GM21619 (cell line): Measurements from ENCODE around the gene GAREM2.

Experiments used
- ATAC-seq: cut with Tn5 transposase; IDR thresholded peaks from one replicate; pipeline ENCODE4 v1.9.1; 2021; ENCODE audit not compliant: unreplicated experiment

Gene GAREM2

DNA sequence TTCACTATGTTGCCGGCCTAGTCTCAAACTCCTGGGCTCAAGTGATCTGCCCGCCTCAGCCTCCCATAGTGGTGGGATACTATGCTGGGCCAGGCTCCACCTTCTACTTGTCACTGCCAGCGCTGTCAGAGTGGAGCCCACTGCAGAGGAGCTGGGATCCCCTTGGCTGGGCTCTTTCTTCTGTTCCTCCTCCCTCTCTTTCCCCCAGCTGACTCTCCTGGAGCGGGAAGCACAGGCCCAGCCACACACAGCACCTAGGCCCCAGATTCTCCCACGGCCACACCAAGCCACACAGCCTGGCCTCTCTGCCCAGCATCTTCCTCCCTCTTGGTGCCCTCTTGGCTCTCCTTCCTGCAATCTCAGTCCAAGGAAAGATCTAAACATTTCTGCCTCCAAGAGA, 3.7 kb upstream of the GAREM2 start:
- ATAC-seq: no peak

DNA sequence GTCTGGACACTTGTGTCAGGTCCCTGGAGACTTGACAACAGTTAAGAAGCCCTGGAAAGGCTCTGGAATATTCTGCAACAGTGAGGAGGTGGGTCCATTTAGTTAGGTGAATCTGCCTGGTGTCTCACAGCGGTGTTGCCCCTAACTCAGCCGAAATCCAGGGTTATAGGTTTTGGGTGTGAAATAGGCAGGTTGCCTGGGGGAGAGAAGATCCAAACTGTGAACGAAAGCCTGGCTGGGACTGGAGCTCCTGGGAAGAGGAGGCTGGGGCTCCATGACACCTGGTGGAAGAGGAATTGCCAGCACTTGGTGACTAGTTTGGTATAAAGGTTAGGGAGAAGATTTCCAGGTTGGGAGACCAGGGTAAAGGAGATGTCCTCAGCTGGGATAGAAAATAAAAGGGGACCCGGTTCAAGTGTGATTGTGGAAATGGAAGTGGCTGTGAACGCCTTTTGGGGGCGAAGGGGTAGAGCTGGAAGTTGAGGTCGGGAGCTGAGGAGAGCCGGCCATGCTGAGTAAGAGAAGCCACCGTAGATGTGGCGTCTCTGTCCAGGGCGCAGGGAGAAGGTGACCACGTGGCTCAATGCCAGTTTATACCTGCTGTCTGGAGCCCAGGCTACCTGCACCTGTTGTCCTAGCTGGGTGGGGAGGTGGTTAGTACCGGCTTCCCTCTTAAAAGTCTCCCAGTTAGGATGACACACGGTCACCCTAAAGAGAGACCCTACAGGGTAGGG, 3.0 kb upstream of the GAREM2 start:
- ATAC-seq: no peak

DNA sequence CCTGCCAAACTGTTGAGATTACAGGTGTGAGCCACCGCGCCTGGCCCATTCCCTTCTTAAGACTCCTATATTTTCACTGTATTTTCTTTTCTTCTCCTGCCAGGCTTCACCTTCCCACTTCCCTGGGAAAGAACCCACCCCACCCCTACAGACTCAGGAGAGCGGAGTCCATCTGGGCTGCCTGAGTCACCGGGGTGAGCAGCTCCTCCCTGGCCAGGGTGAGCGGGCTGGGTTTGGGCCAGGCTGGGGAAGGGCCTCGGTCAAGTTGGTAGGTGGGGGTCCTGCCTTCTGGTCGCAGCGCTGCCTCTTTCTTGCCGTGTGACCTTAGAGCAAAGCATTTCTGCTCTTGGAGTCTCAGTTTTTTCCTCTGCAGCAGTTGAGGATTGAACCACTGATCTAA, 2.1 kb upstream of the GAREM2 start:
- ATAC-seq: no peak

DNA sequence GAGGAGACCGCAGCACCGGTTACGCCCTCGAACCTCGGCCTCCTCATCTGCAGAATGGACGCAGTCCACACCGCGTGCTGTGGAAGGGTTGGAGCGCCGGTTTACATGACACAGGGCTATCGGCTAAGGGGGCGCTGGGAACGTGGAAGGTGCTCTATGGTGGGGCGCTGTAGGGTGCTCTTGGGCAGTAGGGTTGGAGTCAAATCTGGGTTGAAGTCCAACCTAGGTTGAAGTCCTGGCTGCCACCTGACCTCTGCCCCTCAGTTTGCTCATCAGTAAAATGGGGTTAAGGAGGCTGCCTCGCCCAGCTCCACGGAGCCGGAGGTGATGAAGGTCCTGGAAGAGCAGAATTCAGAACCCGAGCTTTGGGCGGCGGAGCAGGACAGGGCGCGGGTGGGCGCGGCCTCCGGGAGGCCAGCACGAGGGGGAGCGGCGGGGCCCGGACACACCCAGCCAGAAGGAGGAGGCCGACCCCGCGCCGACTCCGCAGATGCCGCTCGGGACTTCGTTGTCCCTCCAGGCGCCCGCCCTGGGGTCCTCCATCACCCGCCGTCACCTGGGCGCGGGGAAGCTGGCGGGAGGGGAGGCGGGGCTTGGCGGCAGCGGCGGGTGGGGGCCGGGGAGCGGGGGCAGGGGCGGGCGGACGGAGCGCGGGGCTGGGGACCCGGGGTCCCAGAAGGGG, 558 bp upstream of the GAREM2 start:
- no peak for ATAC-seq

DNA sequence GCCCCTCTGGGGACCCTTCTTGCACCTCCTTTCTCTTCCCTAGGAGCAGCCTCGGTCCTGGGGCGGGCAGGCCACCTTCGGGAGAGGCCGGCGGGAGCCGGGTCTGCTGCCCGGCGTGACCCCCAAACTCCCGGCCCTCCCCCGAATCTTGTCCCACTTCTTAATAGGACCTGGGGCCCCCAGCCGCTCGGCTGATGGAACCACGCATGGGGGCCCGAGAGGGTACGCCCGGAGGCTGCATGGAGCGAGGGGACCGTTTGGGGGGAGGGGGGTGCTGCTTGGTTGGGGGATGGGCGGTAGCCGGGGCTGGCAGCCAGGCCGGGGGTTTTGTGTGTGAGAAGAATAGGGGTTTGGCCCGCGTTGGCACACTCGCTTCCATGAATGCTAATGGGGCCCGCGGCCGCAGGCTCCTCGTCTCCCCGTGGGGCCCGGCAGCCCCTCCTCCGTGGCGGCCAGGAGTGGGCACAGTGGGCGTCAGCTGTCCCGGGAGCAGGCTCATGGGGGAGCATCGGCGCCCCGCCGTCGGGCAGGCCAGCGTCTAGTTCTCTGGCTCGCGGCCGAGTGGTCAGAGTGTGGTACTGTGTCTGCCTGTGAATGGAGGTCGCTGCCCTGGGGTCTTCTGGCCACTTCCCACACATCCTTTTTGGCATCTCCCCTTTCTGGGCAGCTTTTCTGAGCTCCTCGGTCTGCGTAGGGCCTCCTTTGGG, 1.0 kb downstream of the GAREM2 start:
- no peak for ATAC-seq

DNA sequence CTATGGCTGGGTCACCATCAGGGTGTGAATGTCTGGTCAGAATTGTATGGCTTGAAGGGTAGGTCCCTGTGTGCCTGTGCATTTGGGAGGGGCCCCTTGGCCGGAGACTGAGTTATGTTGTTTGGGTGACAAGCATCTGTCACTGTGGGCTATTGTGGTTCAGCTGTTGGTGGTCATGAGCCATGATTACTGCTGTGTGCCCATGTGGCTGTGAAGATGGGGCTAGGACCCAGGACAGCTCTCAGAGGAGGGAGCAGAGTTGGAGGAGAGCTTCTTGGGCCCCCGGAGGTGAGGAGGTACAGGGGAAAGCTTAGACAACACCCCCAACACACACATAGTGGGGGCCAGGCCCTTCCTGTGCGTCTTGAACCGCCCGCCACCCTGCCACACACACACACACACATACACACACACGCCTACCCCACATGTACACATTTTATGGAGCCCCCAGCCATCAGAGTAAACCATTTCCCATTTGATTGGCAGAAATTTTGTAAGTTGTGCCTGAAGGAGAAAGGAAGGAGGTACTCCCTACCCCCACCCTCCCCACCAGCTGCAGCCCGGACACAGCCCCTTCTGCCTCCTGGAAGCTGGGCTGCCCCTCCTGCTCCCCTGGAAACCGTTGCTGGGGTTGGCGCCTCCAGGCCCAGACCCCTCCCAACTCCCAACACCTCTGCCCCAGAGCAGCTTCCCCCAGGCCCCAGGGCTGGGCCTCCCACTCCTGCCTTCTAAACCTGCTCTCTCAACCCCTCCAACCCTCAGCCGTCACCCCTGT, 2.0 kb downstream of the GAREM2 start:
- no peak for ATAC-seq

DNA sequence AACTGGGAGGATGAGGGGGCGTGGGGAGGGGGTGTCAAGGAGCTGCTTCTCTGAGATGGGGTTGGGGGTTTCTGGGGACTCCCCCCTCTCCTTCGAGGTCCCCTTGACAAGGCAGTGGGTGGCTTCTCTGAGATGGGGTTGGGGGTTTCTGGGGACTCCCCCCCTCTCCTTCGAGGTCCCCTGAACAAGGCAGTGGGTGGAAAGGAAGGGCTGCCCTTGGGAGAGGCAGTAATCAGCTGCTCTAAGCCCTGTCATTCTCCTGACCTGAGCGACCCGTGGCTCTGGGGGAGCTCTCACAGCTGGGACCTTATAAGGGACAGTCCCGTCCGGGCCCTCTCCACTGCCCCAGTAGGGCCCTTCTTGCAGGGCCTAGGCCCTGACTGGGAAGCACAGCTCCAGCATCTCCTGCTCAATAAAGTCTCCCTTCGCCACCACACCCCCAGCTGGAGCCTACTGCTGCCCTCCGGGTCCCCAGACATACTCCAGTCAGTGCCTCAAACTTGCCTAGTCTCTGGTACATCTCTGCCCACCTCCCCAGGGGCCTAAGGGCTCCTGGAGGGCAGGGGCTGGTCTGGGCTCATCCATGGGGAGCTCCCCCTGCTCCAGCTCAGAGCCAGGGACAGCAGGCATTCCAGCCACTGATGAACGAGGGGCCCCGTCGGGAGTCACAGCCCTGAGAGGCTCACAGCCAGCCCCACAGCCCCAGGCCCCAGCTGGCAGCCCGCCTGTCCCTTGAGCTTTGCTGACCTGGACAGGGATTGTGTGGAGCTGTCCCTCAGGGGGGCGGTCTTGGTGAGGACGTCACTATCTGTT, 2.8 kb downstream of the GAREM2 start:
- no peak for ATAC-seq

DNA sequence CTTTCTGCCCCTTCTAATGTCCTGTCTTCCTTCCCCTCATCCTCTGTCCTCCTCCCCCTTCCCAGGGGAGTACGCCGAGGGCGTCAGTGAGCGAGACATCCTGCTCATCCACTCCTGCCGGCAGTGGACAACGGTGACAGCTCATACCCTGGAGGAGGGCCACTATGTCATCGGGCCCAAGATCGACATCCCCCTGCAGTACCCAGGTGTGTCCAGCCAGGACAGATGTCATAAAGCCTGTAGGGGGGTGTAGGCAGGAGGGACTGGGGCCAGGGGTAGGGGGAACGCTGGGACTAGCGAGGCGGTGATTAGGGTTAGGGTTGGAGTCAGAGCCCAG, 3.4 kb downstream of the GAREM2 start:
- no peak for ATAC-seq

DNA sequence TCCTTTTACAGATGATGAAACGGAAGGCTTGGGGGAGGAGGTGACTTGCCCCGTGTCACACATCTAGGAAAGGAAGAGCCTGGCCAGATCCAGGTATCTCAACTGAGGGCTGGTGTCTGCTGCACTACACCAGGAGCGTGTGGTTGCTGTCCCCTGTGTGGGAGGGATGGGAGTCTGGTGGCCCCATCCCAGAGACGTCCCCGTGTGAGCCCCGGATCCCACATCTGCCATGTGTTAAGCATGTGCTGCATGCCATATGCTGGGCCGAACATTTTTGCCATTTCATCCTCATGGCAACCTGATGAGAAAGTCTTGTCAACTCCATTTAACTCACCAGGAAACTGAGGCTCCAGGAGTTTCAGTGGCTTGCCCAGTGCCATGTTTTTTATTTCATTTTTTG, 4.2 kb downstream of the GAREM2 start:
- ATAC-seq: no peak

DNA sequence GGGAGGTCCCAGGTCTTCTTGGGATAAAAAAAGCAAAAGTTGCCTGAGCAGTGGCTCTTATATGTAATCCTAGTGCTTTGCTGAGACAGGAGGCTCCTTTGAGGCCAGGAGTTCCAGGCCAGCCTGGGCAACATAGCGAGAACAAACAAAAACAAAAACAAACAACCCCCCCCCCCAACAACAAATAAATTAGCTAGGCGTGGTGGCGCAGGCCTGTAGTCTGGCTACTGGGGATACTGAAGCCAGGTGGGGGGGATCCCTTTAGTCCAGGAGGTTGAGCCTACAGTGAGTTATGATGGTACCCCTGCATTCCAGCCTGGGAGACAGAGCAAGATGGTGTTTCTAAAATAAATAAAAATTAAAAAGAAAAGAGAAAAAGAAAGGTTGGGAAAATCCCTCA, 5.4 kb downstream of the GAREM2 start:
- ATAC-seq: no peak

DNA sequence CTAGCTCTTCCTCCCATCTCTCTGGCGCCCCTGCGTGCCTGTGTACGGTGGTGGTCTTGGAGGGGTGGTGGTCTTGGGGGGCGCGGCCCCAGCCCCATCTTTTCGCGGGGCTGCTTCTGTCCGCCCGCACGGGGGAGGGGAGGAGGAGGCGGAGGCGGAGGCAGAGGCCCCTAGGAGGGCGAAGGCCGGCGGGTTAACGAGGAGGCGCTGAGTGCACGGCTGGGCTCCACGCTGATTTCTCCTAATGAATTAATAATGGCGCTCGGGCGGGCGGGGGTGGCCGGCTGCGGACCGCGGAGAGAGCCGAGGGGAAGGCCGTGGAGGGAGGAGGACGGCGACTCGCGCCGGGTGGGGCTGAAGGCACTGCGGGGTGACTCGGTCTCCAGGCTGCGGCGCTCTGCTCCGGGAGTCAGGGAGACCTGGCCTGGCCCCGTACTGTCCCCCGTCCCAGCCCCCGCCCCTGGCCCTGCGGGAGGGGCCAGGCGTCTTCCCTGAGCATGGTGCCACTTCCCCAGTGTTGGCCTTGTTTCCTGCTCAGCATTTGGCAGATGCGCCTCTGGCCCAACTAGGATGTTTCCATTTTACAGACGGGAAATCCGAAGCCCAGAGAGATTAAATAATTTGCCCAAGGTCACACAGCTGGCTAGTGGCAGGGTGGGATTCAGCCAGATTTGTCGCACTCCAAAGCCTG, 6.0 kb downstream of the GAREM2 start:
- ATAC-seq: no peak

DNA sequence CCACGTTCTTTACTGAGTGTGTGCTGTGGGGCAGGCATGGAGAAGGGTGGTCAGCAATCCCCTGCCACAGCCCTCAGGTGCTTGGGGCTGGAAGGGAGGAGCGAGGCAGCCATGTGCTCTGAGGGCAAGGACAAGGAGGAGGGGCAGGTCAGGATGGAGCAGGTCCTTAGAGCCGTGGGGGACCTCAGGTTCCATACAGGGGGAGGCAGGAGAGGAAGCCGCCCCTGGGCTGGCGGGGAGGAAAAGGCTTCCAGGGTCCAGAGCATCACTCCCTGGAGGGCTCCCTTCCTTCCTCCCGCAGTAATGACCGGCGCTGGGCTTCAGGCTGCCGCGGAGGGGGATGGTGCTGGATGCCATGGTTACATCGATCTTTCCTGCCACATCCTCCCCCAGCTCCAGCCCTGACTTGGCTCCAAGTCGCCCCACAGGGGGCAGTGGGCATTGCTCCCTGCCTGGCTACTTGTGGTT, 6.6 kb downstream of the GAREM2 start:
- no peak for ATAC-seq

DNA sequence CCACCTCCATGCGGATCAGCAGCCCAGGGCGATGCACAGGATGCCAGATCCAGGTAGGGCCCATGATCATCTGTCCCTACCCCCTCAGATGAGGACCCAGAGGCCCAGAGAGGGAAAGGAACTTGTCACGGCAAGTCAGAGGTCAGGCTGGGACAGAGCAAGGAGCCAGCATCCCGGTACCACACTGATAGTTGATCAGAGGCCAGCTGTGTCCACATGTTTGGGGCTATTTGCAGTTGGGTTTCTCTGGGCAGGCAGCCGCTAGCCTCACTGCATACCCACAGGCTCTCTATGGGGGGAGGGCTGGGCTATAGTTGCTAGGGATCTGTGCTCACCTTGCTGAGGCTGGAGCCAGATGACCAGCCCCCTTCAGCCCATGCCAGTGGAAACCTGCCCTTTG, 9.6 kb downstream of the GAREM2 start:
- no peak for ATAC-seq

DNA sequence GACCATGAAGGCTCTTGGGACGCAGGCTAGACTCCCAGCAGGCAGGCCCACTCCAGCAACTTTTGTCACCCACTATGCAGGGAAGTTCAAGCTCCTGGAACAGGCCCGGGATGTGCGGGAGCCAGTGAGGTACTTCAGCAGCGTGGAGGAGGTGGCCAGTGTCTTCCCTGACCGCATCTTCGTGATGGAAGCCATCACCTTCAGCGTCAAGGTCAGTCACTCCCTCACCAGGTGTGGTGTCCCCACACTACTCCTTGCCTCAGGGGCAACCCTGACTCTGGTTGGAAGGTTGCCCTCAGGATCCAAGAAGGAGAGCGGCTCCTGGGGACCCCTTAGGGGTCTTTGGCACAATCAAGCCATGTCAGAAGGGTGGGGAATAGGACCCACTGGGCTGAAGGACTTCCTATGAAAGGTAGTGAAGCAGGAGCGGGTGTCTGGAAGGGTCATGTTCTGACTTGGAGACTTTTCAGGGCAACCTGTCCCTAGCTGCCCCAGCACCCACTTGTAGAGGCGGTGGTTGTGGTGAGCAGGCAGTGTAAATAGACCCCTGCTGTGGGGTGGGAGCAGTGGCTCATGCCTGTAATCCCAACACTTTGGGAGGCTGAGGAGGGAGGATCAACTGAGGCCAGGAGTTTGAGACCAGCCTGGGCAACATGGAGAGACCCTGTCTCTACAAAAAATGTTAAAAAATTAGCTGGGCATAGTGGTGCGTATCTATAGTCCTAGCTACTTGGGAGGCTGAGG, 10.2 kb downstream of the GAREM2 start:
- no peak for ATAC-seq

DNA sequence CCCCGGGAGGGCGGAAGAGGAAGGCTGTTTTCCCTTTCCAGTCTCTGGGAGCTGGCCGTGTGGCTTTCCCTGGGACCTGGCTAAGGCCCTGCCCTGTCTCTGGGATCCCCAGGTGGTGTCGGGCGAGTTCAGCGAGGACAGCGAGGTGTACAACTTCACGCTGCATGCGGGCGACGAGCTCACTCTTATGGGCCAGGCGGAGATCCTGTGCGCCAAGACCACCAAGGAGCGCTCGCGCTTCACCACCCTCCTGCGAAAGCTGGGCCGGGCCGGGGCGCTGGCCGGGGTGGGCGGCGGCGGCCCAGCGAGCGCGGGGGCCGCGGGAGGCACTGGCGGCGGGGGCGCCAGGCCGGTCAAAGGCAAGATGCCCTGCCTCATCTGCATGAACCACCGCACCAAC, 11.2 kb downstream of the GAREM2 start:
- ATAC-seq: peak; percentile 1

DNA sequence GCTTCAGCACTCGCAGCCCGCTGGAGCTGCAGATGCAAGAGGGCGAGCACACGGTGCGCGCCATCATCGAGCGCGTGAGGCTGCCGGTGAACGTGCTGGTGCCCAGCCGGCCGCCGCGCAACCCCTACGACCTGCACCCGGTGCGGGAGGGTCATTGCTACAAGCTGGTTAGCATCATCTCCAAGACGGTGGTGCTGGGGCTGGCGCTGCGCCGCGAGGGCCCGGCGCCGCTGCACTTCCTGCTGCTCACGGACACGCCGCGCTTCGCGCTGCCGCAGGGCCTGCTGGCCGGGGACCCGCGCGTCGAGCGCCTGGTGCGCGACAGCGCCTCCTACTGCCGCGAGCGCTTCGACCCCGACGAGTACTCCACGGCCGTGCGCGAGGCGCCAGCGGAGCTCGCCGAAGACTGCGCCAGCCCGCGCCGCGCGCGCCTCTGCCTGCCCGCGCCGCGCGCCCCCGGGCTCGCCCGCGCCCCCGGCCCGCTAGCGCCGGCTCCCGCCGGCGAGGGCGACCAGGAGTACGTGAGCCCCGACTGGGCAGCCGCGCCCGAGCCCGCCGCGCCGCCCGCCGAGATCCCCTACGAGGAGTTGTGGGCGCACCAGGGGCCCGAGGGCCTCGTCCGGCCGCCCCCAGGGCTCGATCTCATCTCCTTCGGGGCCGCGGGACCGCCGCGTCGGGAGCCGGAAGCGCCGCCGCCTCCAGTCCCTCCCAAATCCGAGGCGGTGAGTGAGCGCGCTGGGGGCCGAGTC, 11.8 kb downstream of the GAREM2 start:
- peak; percentile 83 for ATAC-seq

DNA sequence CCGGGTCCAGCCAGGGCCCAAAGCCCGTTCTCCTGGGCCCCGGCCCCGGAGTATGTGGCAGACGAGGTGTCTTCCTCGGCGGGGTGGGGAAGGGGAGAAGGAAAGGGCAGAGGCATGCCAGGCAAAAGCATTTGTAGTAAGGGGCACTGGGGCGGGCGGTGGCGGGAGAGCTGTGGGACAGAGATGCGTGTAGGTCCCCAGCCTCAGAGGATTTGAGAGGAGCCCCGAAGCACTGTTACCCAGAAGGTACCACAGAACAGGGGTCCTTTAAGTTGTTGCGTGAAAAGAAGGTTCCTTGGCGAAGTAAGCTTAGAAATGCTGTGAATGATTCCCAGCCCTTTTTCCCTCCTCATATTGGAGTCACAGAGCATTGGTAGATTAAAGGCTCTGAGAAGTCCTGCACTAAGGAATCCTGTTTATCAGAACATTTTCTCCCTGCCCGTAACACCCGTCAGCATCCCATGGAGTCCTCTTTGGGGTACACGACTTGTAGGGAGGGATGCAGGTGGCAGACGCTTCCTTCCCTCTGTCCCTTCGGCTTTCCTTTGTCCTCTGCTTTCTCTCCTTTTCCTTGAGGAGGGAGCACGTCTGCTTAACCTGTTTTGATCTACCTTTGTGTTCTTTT, 12.5 kb downstream of the GAREM2 start:
- no peak for ATAC-seq
